Measurements from ENCODE around the gene RASAL3. TPM values are rescaled to one million over a fixed set of nuclear protein-coding genes. Genes with fewer than 3 reads are reported as not detected.

The RASAL3 gene
- total RNA-seq, 1 experiment from 2014 or later, result 0.57 TPM

GRCh38 chr19:15430526-15431120, 33.7 kb downstream of the RASAL3 start:
- peak overlapping the region; percentile 71 to 91 for H3K4me3 ChIP-seq (replicated peaks in 1 of 2; ENCODE audit: low read depth in 1 of 2, low read length in 2 of 2)
- RAD21 ChIA-PET (ENCODE audit: low non-redundant PET in 1 of 2, low total read pairs in 2 of 2, uncharacterized antibody in 2 of 2, unreplicated experiment in 2 of 2), result no interaction called here
- H3K9me2 ChIP-seq (ENCODE audit: insufficient read depth), result no peaks in the 10 kb centered on the region
- peaks cover 11 to 28% of the 10 kb centered on the region in 2 experiments; a peak in 3 of 4 replicates for H3K36me3 ChIP-seq (ENCODE audit: control insufficient read depth in 1 of 2, insufficient read depth in 2 of 2, low read length in 2 of 2)
- ATAC-seq (no peak), DNase-seq (ENCODE audit: low read depth, low spot score) (no peak)
- peaks cover 18 to 25% of the 10 kb centered on the region in 2 experiments for H3K4me1 ChIP-seq (ENCODE audit: control insufficient read depth in 1 of 2, insufficient read depth in 2 of 2, low read length in 2 of 2)
- H3K9ac ChIP-seq (ENCODE audit: low read length), result 0 out of 2 replicates have a peak overlapping the region, but pooled peaks have one; percentile 87
- intact Hi-C loops (cut with micrococcal nuclease), result no loop called here
- H3K27ac ChIP-seq (ENCODE audit: low read depth, low read length), result no peak overlapping the region
- no peaks in the 10 kb centered on the region for H3K27me3 ChIP-seq (ENCODE audit: insufficient read depth, low read length)
- no peaks in the 10 kb centered on the region for H4K20me1 ChIP-seq (ENCODE audit: insufficient read depth)
- H3K79me2 ChIP-seq (ENCODE audit: insufficient read depth, low read length), result peaks cover 54% of the 10 kb centered on the region
- POLR2A ChIA-PET, result interaction anchor here (1.3 kb wide), 1 partner anchor 11 kb away, joined by 5 read pairs; the partner anchor contains the start of gene AKAP8L
- no peak overlapping the region for H2AFZ ChIP-seq (ENCODE audit: low read depth, low read length, poor library complexity, severe bottlenecking)
- no TSS peak for BruUV-seq (replicated peaks)
- no peak for TF ChIP-seq ELF1 (IDR thresholded peaks at IDR 0.05; ENCODE audit: borderline replicate concordance, low read depth)
- TF ChIP-seq SP1 (IDR thresholded peaks at IDR 0.05; ENCODE audit: low read depth), result no peak
- TF ChIP-seq RAD21 (IDR thresholded peaks at IDR 0.05; ENCODE audit: low read depth), result no peak
- no peak for TF ChIP-seq MAX (IDR thresholded peaks at IDR 0.05)
- TF ChIP-seq ZNF274 (IDR thresholded peaks at IDR 0.05; ENCODE audit: low read depth, low read length), result no peak
- no peak for TF ChIP-seq EGR1 (IDR thresholded peaks at IDR 0.05; ENCODE audit: low read depth)
- no peak for TF ChIP-seq CTCF (IDR thresholded peaks at IDR 0.05 in 2 of 3, conservative IDR thresholded peaks at IDR 0.05 in 1 of 3; ENCODE audit: borderline replicate concordance in 1 of 3, insufficient read depth in 1 of 3, low read depth in 2 of 3, low read length in 2 of 3)
- TF ChIP-seq JUND (IDR thresholded peaks at IDR 0.05), result no peak
- no peak for TF ChIP-seq CEBPB (IDR thresholded peaks at IDR 0.05; ENCODE audit: low read depth)
- no peak for TF ChIP-seq REST (IDR thresholded peaks at IDR 0.05; ENCODE audit: low read depth)
- H3K9me3 ChIP-seq (ENCODE audit: control insufficient read depth in 1 of 2, insufficient read depth in 1 of 2, low read depth in 1 of 2, low read length in 2 of 2), result no peaks in the 10 kb centered on the region
- H3K4me2 ChIP-seq (ENCODE audit: low read length), result peak overlapping the region; percentile 85
- CTCF ChIA-PET, result no interaction called here
